ENCODE results near the gene LAPTM4A.

Gene LAPTM4A

GRCh38 chr2:19990416-19990728, 61.1 kb downstream of the LAPTM4A start:
- TF ChIP-seq FOXP2 (optimal IDR thresholded peaks at IDR 0.05; ENCODE audit: borderline replicate concordance, extremely low read depth, extremely low read length, insufficient read depth) (no peak), POLR2AphosphoS5 (IDR thresholded peaks at IDR 0.05; ENCODE audit: low read depth, low read length) (no peak), SIN3A (IDR thresholded peaks at IDR 0.05; ENCODE audit: borderline replicate concordance, insufficient read depth, low read length) (no peak), REST (IDR thresholded peaks at IDR 0.05; ENCODE audit: insufficient read depth in 1 of 2, low read depth in 2 of 2, low read length in 2 of 2) (no peak), TAF1 (IDR thresholded peaks at IDR 0.05; ENCODE audit: borderline replicate concordance, insufficient read depth, low read length) (no peak)

DNA sequence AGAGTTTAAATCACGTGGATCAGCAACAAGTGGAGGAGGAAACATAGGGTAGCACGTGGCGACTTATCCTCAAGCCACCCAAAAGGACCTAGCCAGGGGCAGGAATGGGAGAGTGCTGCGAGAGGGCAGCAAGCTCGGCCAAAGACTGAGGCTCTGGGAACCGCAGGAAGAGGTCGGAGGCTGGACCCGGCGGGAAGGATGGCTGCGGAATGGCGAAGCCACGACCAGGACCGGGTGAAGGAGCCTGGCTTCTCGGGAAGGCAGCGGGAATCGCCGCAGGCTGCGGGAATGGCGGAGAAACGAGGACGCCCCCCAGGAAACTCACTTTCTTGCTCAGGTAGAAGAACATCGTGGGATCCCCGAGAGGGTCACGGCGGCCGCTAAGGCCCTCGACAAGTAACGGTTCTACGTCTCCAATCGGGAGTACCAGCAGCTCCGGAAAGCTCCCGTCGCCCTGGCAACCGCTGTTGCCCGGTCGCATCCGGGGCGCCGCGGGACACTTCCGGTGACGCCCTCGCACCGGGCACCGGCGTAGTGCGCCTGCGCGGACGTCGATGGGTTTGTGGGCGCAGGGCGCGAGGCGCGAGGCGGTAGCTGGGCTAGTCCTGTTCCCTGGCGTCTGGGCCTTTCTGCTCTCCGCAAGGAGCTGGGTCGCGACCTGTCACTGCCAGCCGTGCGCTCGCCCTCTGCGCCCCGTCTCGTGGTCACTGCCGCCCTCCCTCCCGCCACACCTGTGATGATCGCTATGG, 61.6 kb downstream of the LAPTM4A start, which contains the start of gene WDR35:
TSS of gene WDR35 (minus strand) at position 439 of the 749 bp plus-strand sequence. CDS start at position 349, 90 bp downstream.
- TF ChIP-seq POLR2AphosphoS5 (IDR thresholded peaks at IDR 0.05; ENCODE audit: low read depth, low read length) (peak; percentile 82), FOXP2 (optimal IDR thresholded peaks at IDR 0.05; ENCODE audit: borderline replicate concordance, extremely low read depth, extremely low read length, insufficient read depth) (peak; percentile 99), SIN3A (IDR thresholded peaks at IDR 0.05; ENCODE audit: borderline replicate concordance, insufficient read depth, low read length) (no peak; the same call in 1 of the 2 replicates), TAF1 (IDR thresholded peaks at IDR 0.05; ENCODE audit: borderline replicate concordance, insufficient read depth, low read length) (peak; percentile 37; the same call in 1 of the 2 replicates), REST (IDR thresholded peaks at IDR 0.05; ENCODE audit: insufficient read depth in 1 of 2, low read depth in 2 of 2, low read length in 2 of 2) (peak; percentile 55 to 78; a peak in 2 of 4 replicates)

GRCh38 chr2:19989342-19989666, 62.1 kb downstream of the LAPTM4A start:
- TF ChIP-seq TAF1 (IDR thresholded peaks at IDR 0.05; ENCODE audit: borderline replicate concordance, insufficient read depth, low read length) (no peak), REST (IDR thresholded peaks at IDR 0.05; ENCODE audit: insufficient read depth in 1 of 2, low read depth in 2 of 2, low read length in 2 of 2) (no peak), FOXP2 (optimal IDR thresholded peaks at IDR 0.05; ENCODE audit: borderline replicate concordance, extremely low read depth, extremely low read length, insufficient read depth) (no peak), POLR2AphosphoS5 (IDR thresholded peaks at IDR 0.05; ENCODE audit: low read depth, low read length) (no peak), SIN3A (IDR thresholded peaks at IDR 0.05; ENCODE audit: borderline replicate concordance, insufficient read depth, low read length) (0 out of 2 replicates have a peak, but pooled peaks have one; percentile 0)

DNA sequence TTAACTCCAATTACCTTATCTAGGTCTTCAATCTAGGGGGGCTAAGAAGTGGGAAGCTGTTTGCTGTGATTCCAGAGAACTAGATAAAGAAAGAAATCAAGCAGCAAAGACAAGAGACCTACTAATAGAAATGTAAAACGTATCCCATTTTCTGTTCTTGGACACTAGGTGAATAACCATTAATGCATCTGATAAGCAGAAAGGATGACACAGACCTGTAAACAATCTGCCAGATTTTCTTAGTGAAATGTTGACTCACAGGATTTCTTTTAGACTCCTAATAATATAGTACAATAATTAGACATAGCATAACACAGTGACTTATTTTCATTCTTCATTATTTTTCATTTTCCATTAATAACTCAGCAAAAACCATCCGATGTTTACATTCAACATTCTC, 62.8 kb downstream of the LAPTM4A start:
- TF ChIP-seq REST (IDR thresholded peaks at IDR 0.05; ENCODE audit: insufficient read depth in 1 of 2, low read depth in 2 of 2, low read length in 2 of 2) = no peak
- TF ChIP-seq POLR2AphosphoS5 (IDR thresholded peaks at IDR 0.05; ENCODE audit: low read depth, low read length) = no peak
- TF ChIP-seq SIN3A (IDR thresholded peaks at IDR 0.05; ENCODE audit: borderline replicate concordance, insufficient read depth, low read length) = no peak
- TF ChIP-seq TAF1 (IDR thresholded peaks at IDR 0.05; ENCODE audit: borderline replicate concordance, insufficient read depth, low read length) = no peak
- TF ChIP-seq FOXP2 (optimal IDR thresholded peaks at IDR 0.05; ENCODE audit: borderline replicate concordance, extremely low read depth, extremely low read length, insufficient read depth) = no peak
